H9 (cell line): ENCODE results near the gene RELL1. TPM values are rescaled to one million over a fixed set of nuclear protein-coding genes. Genes with fewer than 3 reads are reported as not detected.

Source experiments
- DNase-seq: peaks from one replicate; pipeline ENCODE4 v3.0.0-alpha.2; 2017
- H2AFZ ChIP-seq: one replicate; pipeline ENCODE4 v1.6.1; 2013; ENCODE audit warnings: mild to moderate bottlenecking, low read length, control low read depth, moderate library complexity
- H2AK5ac ChIP-seq: 2 replicates; pipeline ENCODE4 v1.6.1; 2013; ENCODE audit warnings: low read length, control low read depth, mixed read lengths; ENCODE audit not compliant: insufficient read length
- H2BK120ac ChIP-seq: one replicate; pipeline ENCODE4 v1.6.1; 2013; ENCODE audit warnings: low read depth, mild to moderate bottlenecking, low read length, control low read depth, inconsistent platforms; ENCODE audit not compliant: poor library complexity, severe bottlenecking
- H2BK12ac ChIP-seq: 2 replicates; pipeline ENCODE4 v1.6.1; 2013; ENCODE audit warnings: low read length, control low read depth, mixed read lengths, low read depth; ENCODE audit not compliant: insufficient read length
- H2BK15ac ChIP-seq: 2 replicates; pipeline ENCODE4 v1.6.1; 2013; ENCODE audit warnings: low read depth, low read length, control low read depth
- H2BK20ac ChIP-seq: one replicate; pipeline ENCODE4 v1.6.1; 2013; ENCODE audit warnings: low read depth, mild to moderate bottlenecking, low read length, control low read depth, inconsistent platforms; ENCODE audit not compliant: poor library complexity, severe bottlenecking
- H2BK5ac ChIP-seq: 2 replicates; pipeline ENCODE4 v1.6.1; 2013; ENCODE audit warnings: low read length, control low read depth, mixed read lengths; ENCODE audit not compliant: insufficient read length
- H3K14ac ChIP-seq: 2 replicates; pipeline ENCODE4 v1.6.1; 2013; ENCODE audit warnings: low read length, control low read depth; ENCODE audit not compliant: insufficient read depth
- H3K18ac ChIP-seq: 2 replicates; pipeline ENCODE4 v1.6.1; 2013; ENCODE audit warnings: low read depth, mild to moderate bottlenecking, mixed read lengths, low read length, control low read depth; ENCODE audit not compliant: insufficient read length
- H3K23ac ChIP-seq: 2 replicates; pipeline ENCODE4 v1.6.1; 2013; ENCODE audit warnings: low read length, control low read depth, mixed read lengths, low read depth; ENCODE audit not compliant: insufficient read length
- H3K23me2 ChIP-seq: 2 replicates; pipeline ENCODE4 v1.6.1; 2013; ENCODE audit warnings: low read depth, mild to moderate bottlenecking, mixed read lengths, low read length, control low read depth; ENCODE audit not compliant: insufficient read length, poor library complexity, severe bottlenecking
- H3K27ac ChIP-seq: 2 replicates; pipeline ENCODE4 v1.5.1; 2013; ENCODE audit warnings: low read length, control low read depth, mixed read lengths, low read depth; ENCODE audit not compliant: insufficient read length
- H3K27me3 ChIP-seq: 2 replicates; pipeline ENCODE4 v1.6.1; 2013; ENCODE audit warnings: low read length, control low read depth, inconsistent platforms; ENCODE audit not compliant: insufficient read depth
- H3K4ac ChIP-seq: 2 replicates; pipeline ENCODE4 v1.6.1; 2013; ENCODE audit warnings: low read depth, mild to moderate bottlenecking, control low read depth, inconsistent platforms, low read length, moderate library complexity
- H3K4me1 ChIP-seq: 2 replicates; pipeline ENCODE4 v1.6.1; 2013; ENCODE audit warnings: low read length, control low read depth, inconsistent platforms; ENCODE audit not compliant: insufficient read depth
- H3K4me2 ChIP-seq: 2 replicates; pipeline ENCODE4 v1.6.1; 2013; ENCODE audit warnings: low read length, control low read depth, mixed read lengths; ENCODE audit not compliant: insufficient read length, insufficient read depth
- H3K56ac ChIP-seq: 2 replicates; pipeline ENCODE4 v1.6.1; 2013; ENCODE audit warnings: low read depth, mild to moderate bottlenecking, mixed read lengths, low read length, control low read depth; ENCODE audit not compliant: insufficient read length
- H3K79me1 ChIP-seq: 2 replicates; pipeline ENCODE4 v1.6.1; 2013; ENCODE audit warnings: low read depth, mild to moderate bottlenecking, moderate library complexity, low read length, control low read depth, inconsistent platforms; ENCODE audit not compliant: insufficient read depth, poor library complexity, severe bottlenecking
- H3K79me2 ChIP-seq: 2 replicates; pipeline ENCODE4 v1.6.1; 2013; ENCODE audit warnings: low read length, control low read depth, inconsistent platforms; ENCODE audit not compliant: insufficient read depth
- H3K9ac ChIP-seq: 2 replicates; pipeline ENCODE4 v1.6.1; 2013; ENCODE audit warnings: low read length, control low read depth, mixed read lengths; ENCODE audit not compliant: insufficient read length; ENCODE audit errors: extremely low read depth
- H3K9me3 ChIP-seq: one replicate; pipeline ENCODE4 v1.6.1; 2013; ENCODE audit warnings: low read depth, low read length, inconsistent platforms; ENCODE audit not compliant: control insufficient read depth
- H3T11ph ChIP-seq: one replicate; pipeline ENCODE4 v1.6.1; 2013; ENCODE audit warnings: mild to moderate bottlenecking, low read length, control low read depth, inconsistent platforms
- H4K20me1 ChIP-seq: one replicate; pipeline ENCODE4 v1.6.1; 2013; ENCODE audit not compliant: control insufficient read depth, insufficient read length, insufficient read depth
- H4K5ac ChIP-seq: 2 replicates; pipeline ENCODE4 v1.6.1; 2013; ENCODE audit warnings: low read depth, mild to moderate bottlenecking, mixed read lengths, low read length, control low read depth; ENCODE audit not compliant: insufficient read length
- H4K8ac ChIP-seq: replicated peaks from 2 replicates; pipeline ENCODE4 v1.6.1; 2013; ENCODE audit warnings: low read length, control low read depth, mixed read lengths, low read depth; ENCODE audit not compliant: insufficient read length
- H4K91ac ChIP-seq: 2 replicates; pipeline ENCODE4 v1.6.1; 2013; ENCODE audit warnings: low read depth, mild to moderate bottlenecking, moderate library complexity, mixed read lengths, low read length, control low read depth; ENCODE audit not compliant: insufficient read length
- H3K27ac Mint-ChIP-seq, 3 experiments: 2 replicates in 2 of 3; 3 replicates in 1 of 3; pipeline ENCODE4 v1.8.0; 2020 to 2021; ENCODE audit warnings: mixed read lengths in 3 of 3, mild to moderate bottlenecking in 1 of 3, moderate library complexity in 1 of 3
- H3K27me3 Mint-ChIP-seq: 2 replicates; pipeline ENCODE4 v1.8.0; 2021; ENCODE audit warnings: low read depth, mild to moderate bottlenecking, moderate library complexity, mixed read lengths
- H3K36me3 Mint-ChIP-seq, 3 experiments: 2 replicates in 2 of 3; 3 replicates in 1 of 3; pipeline ENCODE4 v1.8.0; 2020 to 2021; ENCODE audit warnings: low read depth in 3 of 3, mixed read lengths in 3 of 3; ENCODE audit not compliant: insufficient read depth in 1 of 3
- H3K4me1 Mint-ChIP-seq, 2 experiments: 2 replicates each; pipeline ENCODE4 v1.8.0; 2020; ENCODE audit warnings: mixed read lengths in 2 of 2
- H3K4me3 Mint-ChIP-seq, 2 experiments: 2 replicates in 1 of 2; 3 replicates in 1 of 2; pipeline ENCODE4 v1.8.0; 2020 to 2021; ENCODE audit warnings: mild to moderate bottlenecking in 2 of 2, mixed read lengths in 2 of 2, moderate library complexity in 1 of 2
- H3K9me3 Mint-ChIP-seq, 2 experiments: 2 replicates in 1 of 2; 3 replicates in 1 of 2; pipeline ENCODE4 v1.8.0; 2020; ENCODE audit warnings: mild to moderate bottlenecking in 2 of 2, mixed read lengths in 2 of 2, moderate library complexity in 1 of 2
- CTCF ChIP-seq: fragments of 200-600 bp; sonication (generic); conservative IDR thresholded peaks from 3 replicates; pipeline ENCODE4 v1.8.0; 2021; ENCODE audit warnings: antibody characterized with exemption, mild to moderate bottlenecking
- WGBS: extraction: QIAGEN DNeasy Blood & Tissue Kit; methylation state at CpG from one replicate; pipeline ENCODE4 v1.1.7; 2013; ENCODE audit warnings: missing lambda C conversion rate, low lambda C conversion rate, mixed read lengths; ENCODE audit not compliant: insufficient read length; ENCODE audit errors: extremely low coverage; 5-methylcytosine and 5-hydroxymethylcytosine counted together
- total RNA-seq: library from RNA; stranded (reverse); gene quantifications from 2 replicates; pipeline ENCODE4 v1.2.1, GENCODE V29; 2021

Gene RELL1
- total RNA-seq, 1 experiment from 2014 or later = 10.8 TPM

GRCh38 chr4:37635155-37635554, 51.0 kb downstream of the RELL1 start:
- no peak overlapping the region for H3K23ac ChIP-seq
- no peaks in the 10 kb centered on the region for H4K20me1 ChIP-seq
- Mint-ChIP-seq H3K27me3 (no peaks in the 10 kb centered on the region; the same call in 1 of the 2 replicates), H3K36me3 (peaks cover 13 to 36% (median 18%) of the 10 kb centered on the region in 3 experiments), H3K9me3 (no peaks in the 10 kb centered on the region), H3K4me3 (no peak overlapping the region), H3K4me1 (peaks cover 8 to 9% of the 10 kb centered on the region in 2 experiments; a peak in 3 of 4 replicates), H3K27ac (no peak overlapping the region)
- H3K4me2 ChIP-seq = no peak overlapping the region
- no peak overlapping the region for H3K56ac ChIP-seq
- H2AFZ ChIP-seq = no peak overlapping the region
- no peak overlapping the region for H2AK5ac ChIP-seq
- no peak overlapping the region for H2BK20ac ChIP-seq
- H2BK12ac ChIP-seq = no peak overlapping the region
- no peak overlapping the region for H2BK15ac ChIP-seq
- no peaks in the 10 kb centered on the region for H3K79me2 ChIP-seq
- DNase-seq = no peak
- H3T11ph ChIP-seq = no peak overlapping the region
- no peak overlapping the region for H3K14ac ChIP-seq
- H3K4ac ChIP-seq = no peak overlapping the region
- no peak overlapping the region for H4K8ac ChIP-seq
- H2BK120ac ChIP-seq = no peak overlapping the region
- H3K27ac ChIP-seq = no peak overlapping the region
- no peak for TF ChIP-seq CTCF
- H3K9me3 ChIP-seq = no peaks in the 10 kb centered on the region
- no CpG with 5 or more reads among the region's 6 CpGs for WGBS
- H3K9ac ChIP-seq = no peak overlapping the region
- H2BK5ac ChIP-seq = no peak overlapping the region
- H3K18ac ChIP-seq = no peak overlapping the region
- no peak overlapping the region for H4K5ac ChIP-seq
- H4K91ac ChIP-seq = no peak overlapping the region
- no peaks in the 10 kb centered on the region; the same call in 1 of the 2 replicates for H3K4me1 ChIP-seq
- no peaks in the 10 kb centered on the region for H3K79me1 ChIP-seq
- no peaks in the 10 kb centered on the region for H3K23me2 ChIP-seq
- no peaks in the 10 kb centered on the region for H3K27me3 ChIP-seq
